ENCODE data around the gene C19orf81. TPM values are rescaled to one million over a fixed set of nuclear protein-coding genes. Genes with fewer than 3 reads are reported as not detected.

C19orf81 gene
- total RNA-seq, 4 donors from 2014 or later: not detected

GRCh38 chr19:50661766-50662650 lies 12.8 kb downstream of the C19orf81 start:
- H3K27me3 ChIP-seq: peaks cover 8 to 26% of the 10 kb centered on the region in 2 donors
- TF ChIP-seq POLR2A (IDR thresholded peaks at IDR 0.05) (no peak), CTCF (IDR thresholded peaks at IDR 0.05) (no peak)
- no peaks in the 10 kb centered on the region for H3K9me3 ChIP-seq
- no peak overlapping the region for H3K4me3 ChIP-seq
- peaks cover 0 to 4% of the 10 kb centered on the region in 2 donors for H3K4me1 ChIP-seq
- DNase-seq: no peak
- no peaks in the 10 kb centered on the region for H3K36me3 ChIP-seq
- H3K27ac ChIP-seq: no peak overlapping the region
- intact Hi-C loops (cut with DNase I; ENCODE audit: low total_unique reads): no loop called here

- no peak overlapping the region for H3K4me3 ChIP-seq
- H3K36me3 ChIP-seq: no peaks in the 10 kb centered on the region
- no peak overlapping the region for H3K27ac ChIP-seq
- H3K9me3 ChIP-seq: no peaks in the 10 kb centered on the region
- no peak for DNase-seq
- peaks cover 8 to 30% of the 10 kb centered on the region in 2 donors for H3K27me3 ChIP-seq
- TF ChIP-seq POLR2A (IDR thresholded peaks at IDR 0.05): no peak
- TF ChIP-seq CTCF (IDR thresholded peaks at IDR 0.05): no peak
- H3K4me1 ChIP-seq: peaks cover 0 to 4% of the 10 kb centered on the region in 2 donors
- intact Hi-C loops (cut with DNase I; ENCODE audit: low total_unique reads): no loop called here
Observed at GRCh38 chr19:50662651-50663481, 13.6 kb downstream of the C19orf81 start.

GRCh38 chr19:50663482-50663790 lies 14.2 kb downstream of the C19orf81 start:
- peaks cover 12 to 30% of the 10 kb centered on the region in 2 donors for H3K27me3 ChIP-seq

GRCh38 chr19:50664204-50664603 lies 15.0 kb downstream of the C19orf81 start:
- Histone ChIP-seq H3K27me3 (peaks cover 10 to 35% of the 10 kb centered on the region in 2 donors), H3K4me3 (no peak overlapping the region), H3K36me3 (no peaks in the 10 kb centered on the region), H3K9me3 (no peaks in the 10 kb centered on the region), H3K27ac (no peak overlapping the region), H3K4me1 (peaks cover 0 to 4% of the 10 kb centered on the region in 2 donors)
- no peak for DNase-seq
- intact Hi-C loops (cut with DNase I; ENCODE audit: low total_unique reads): no loop called here
- TF ChIP-seq CTCF (IDR thresholded peaks at IDR 0.05) (no peak), POLR2A (IDR thresholded peaks at IDR 0.05) (no peak)

More at GRCh38 chr19:50663482-50663790, 14.2 kb downstream of the C19orf81 start:
- Histone ChIP-seq H3K27ac (no peak overlapping the region), H3K4me1 (peaks cover 0 to 4% of the 10 kb centered on the region in 2 donors), H3K36me3 (no peaks in the 10 kb centered on the region), H3K4me3 (no peak overlapping the region), H3K9me3 (no peaks in the 10 kb centered on the region)
- intact Hi-C loops (cut with DNase I; ENCODE audit: low total_unique reads): no loop called here
- DNase-seq: no peak
- TF ChIP-seq POLR2A (IDR thresholded peaks at IDR 0.05) (no peak), CTCF (IDR thresholded peaks at IDR 0.05) (no peak)
